ENCODE results near the gene IFFO2. TPM values are rescaled to one million over a fixed set of nuclear protein-coding genes. Genes with fewer than 3 reads are reported as not detected.

Gene IFFO2
- total RNA-seq, 1 experiment from 2014 or later: 18.7 TPM

DNA sequence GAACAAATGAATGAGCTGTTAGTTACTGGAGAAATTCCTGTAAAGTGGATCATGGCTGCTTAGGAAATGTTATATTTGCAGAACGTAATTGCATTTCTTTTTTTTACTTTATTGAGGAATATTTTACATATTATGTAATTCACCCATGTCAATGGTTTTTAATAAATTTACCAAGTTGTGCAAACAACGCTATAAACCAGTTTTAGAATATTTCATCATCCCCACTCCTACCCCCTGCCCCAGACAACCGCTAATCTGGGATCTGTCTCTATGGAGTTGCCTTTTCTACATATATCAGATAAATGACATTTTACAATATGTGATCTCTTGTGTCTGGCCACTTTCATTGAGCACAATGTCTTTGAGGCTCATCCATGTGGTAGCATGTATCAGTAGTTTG is 4.3 kb upstream of the IFFO2 start:
- no peak for DNase-seq
- H3K36me3 Mint-ChIP-seq (ENCODE audit: insufficient read depth, unreplicated experiment): no peaks in the 10 kb centered on the region

DNA sequence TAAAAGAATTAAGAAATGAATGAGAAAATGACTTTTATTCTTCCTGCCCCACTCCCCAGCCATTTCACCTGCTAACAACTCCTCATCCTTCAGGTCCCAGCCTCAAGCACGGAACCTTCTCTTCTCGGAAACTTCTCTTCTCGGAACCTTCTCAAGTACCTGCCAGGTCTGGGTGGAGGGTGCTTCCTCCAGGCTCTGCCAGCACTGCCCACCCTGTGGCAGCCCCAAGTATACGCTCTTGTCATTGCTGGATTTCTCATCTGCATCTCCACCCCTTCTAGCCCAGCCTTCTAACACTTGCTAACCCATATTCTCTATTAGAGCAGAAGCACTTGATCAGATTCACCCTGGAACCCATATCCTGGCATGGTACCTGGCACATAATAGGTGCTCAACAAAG is 3.9 kb upstream of the IFFO2 start:
- H3K27me3 ChIP-seq (replicated peaks; ENCODE audit: control insufficient read depth, insufficient read depth, low read length): no peaks in the 10 kb centered on the region
- peaks cover 4% of the 10 kb centered on the region for H3K4me1 ChIP-seq
- TF ChIP-seq, protein P1, sequence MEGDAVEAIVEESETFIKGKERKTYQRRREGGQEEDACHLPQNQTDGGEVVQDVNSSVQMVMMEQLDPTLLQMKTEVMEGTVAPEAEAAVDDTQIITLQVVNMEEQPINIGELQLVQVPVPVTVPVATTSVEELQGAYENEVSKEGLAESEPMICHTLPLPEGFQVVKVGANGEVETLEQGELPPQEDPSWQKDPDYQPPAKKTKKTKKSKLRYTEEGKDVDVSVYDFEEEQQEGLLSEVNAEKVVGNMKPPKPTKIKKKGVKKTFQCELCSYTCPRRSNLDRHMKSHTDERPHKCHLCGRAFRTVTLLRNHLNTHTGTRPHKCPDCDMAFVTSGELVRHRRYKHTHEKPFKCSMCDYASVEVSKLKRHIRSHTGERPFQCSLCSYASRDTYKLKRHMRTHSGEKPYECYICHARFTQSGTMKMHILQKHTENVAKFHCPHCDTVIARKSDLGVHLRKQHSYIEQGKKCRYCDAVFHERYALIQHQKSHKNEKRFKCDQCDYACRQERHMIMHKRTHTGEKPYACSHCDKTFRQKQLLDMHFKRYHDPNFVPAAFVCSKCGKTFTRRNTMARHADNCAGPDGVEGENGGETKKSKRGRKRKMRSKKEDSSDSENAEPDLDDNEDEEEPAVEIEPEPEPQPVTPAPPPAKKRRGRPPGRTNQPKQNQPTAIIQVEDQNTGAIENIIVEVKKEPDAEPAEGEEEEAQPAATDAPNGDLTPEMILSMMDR (IDR thresholded peaks at IDR 0.05; ENCODE audit: insufficient read depth in 1 of 2, low read depth in 1 of 2, low read length in 1 of 2, severe bottlenecking in 1 of 2, unreplicated experiment in 1 of 2): no peak
- no peak for DNase-seq
- no peak overlapping the region for H3K27ac Mint-ChIP-seq (ENCODE audit: unreplicated experiment)
- no peaks in the 10 kb centered on the region for H3K36me3 Mint-ChIP-seq (ENCODE audit: insufficient read depth, unreplicated experiment)
- H3K27me3 Mint-ChIP-seq (ENCODE audit: insufficient read depth, unreplicated experiment): no peaks in the 10 kb centered on the region
- H3K9me3 ChIP-seq: no peaks in the 10 kb centered on the region
- H3K4me3 Mint-ChIP-seq (ENCODE audit: unreplicated experiment): no peak overlapping the region
- ChIA-PET CTCF (no interaction called here), POLR2A (no interaction called here)
- H3K4me3 ChIP-seq (ENCODE audit: low read depth, low read length): no peak overlapping the region
- H3K9me3 Mint-ChIP-seq (ENCODE audit: unreplicated experiment): no peaks in the 10 kb centered on the region
- H3K4me1 Mint-ChIP-seq (ENCODE audit: low read depth, unreplicated experiment): peaks cover 12% of the 10 kb centered on the region
- no peaks in the 10 kb centered on the region for H3K36me3 ChIP-seq (ENCODE audit: control insufficient read depth, insufficient read depth, low read length)
- intact Hi-C loops (cut with micrococcal nuclease; ENCODE audit: unreplicated experiment): no loop called here
- no TSS peak for BruUV-seq (replicated peaks)

More for the DNA sequence above, 4.3 kb upstream of the IFFO2 start:
- Histone ChIP-seq H3K4me3 (ENCODE audit: low read depth, low read length) (no peak overlapping the region), H3K27me3 (replicated peaks; ENCODE audit: control insufficient read depth, insufficient read depth, low read length) (no peaks in the 10 kb centered on the region), H3K4me1 (peaks cover 8% of the 10 kb centered on the region), H3K9me3 (no peaks in the 10 kb centered on the region), H3K36me3 (ENCODE audit: control insufficient read depth, insufficient read depth, low read length) (no peaks in the 10 kb centered on the region)
- CTCF ChIA-PET: no interaction called here
- no TSS peak for BruUV-seq (replicated peaks)
- no peak overlapping the region for H3K27ac Mint-ChIP-seq (ENCODE audit: unreplicated experiment)
- TF ChIP-seq, protein P1 (IDR thresholded peaks at IDR 0.05; ENCODE audit: insufficient read depth in 1 of 2, low read depth in 1 of 2, low read length in 1 of 2, severe bottlenecking in 1 of 2, unreplicated experiment in 1 of 2): no peak
- POLR2A ChIA-PET: no interaction called here
- peaks cover 12% of the 10 kb centered on the region for H3K4me1 Mint-ChIP-seq (ENCODE audit: low read depth, unreplicated experiment)
- no peak overlapping the region for H3K4me3 Mint-ChIP-seq (ENCODE audit: unreplicated experiment)
- H3K27me3 Mint-ChIP-seq (ENCODE audit: insufficient read depth, unreplicated experiment): no peaks in the 10 kb centered on the region
- intact Hi-C loops (cut with micrococcal nuclease; ENCODE audit: unreplicated experiment): no loop called here
- no peaks in the 10 kb centered on the region for H3K9me3 Mint-ChIP-seq (ENCODE audit: unreplicated experiment)

DNA sequence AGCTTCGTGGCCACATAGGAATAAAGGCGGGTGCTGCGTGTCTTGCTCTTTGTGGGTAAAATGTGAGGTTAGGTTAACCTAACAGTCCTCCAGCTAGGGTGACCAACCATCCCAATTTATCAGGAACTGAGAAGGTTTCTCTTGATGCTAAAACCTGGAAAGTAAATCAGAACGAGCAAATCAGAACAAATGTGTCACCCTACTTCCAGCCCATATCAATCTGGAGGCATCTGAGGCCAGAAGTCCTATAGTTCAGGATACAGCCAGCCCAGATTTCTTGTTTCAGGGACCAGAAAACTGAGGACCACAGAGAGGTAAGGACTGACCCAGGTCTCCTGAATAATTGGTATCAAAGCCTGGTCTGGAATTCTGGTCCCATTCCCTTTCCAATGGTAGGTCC is 3.1 kb upstream of the IFFO2 start:
- TF ChIP-seq, protein P1 (IDR thresholded peaks at IDR 0.05; ENCODE audit: insufficient read depth in 1 of 2, low read depth in 1 of 2, low read length in 1 of 2, severe bottlenecking in 1 of 2, unreplicated experiment in 1 of 2): no peak
- intact Hi-C loops (cut with micrococcal nuclease; ENCODE audit: unreplicated experiment): loop anchor here (5.0 kb wide), 1 partner anchor 57 kb away; the partner anchor contains the start of gene ALDH4A1
- H3K27ac Mint-ChIP-seq (ENCODE audit: unreplicated experiment): no peak overlapping the region
- H3K4me3 Mint-ChIP-seq (ENCODE audit: unreplicated experiment): no peak overlapping the region
- no peaks in the 10 kb centered on the region for H3K9me3 ChIP-seq
- no peaks in the 10 kb centered on the region for H3K27me3 ChIP-seq (replicated peaks; ENCODE audit: control insufficient read depth, insufficient read depth, low read length)
- H3K4me3 ChIP-seq (ENCODE audit: low read depth, low read length): no peak overlapping the region
- H3K27me3 Mint-ChIP-seq (ENCODE audit: insufficient read depth, unreplicated experiment): no peaks in the 10 kb centered on the region
- CTCF ChIA-PET: no interaction called here
- H3K36me3 Mint-ChIP-seq (ENCODE audit: insufficient read depth, unreplicated experiment): no peaks in the 10 kb centered on the region
- peaks cover 12% of the 10 kb centered on the region for H3K4me1 Mint-ChIP-seq (ENCODE audit: low read depth, unreplicated experiment)
- no peak for DNase-seq
- POLR2A ChIA-PET: no interaction called here
- no peaks in the 10 kb centered on the region for H3K36me3 ChIP-seq (ENCODE audit: control insufficient read depth, insufficient read depth, low read length)
- H3K4me1 ChIP-seq: 0 out of 2 replicates have a peak, but pooled peaks cover 3% of the 10 kb centered on the region
- no peaks in the 10 kb centered on the region for H3K9me3 Mint-ChIP-seq (ENCODE audit: unreplicated experiment)
- BruUV-seq (replicated peaks): no TSS peak
